Hepatocyte (in vitro differentiated cells): Measurements from ENCODE around the gene TTN. TPM values are rescaled to one million over a fixed set of nuclear protein-coding genes. Genes with fewer than 3 reads are reported as not detected.

ENCODE experiments used
- DNase-seq: peaks from one replicate; pipeline ENCODE4 v3.0.0-alpha.2; 2016; ENCODE audit warnings: low spot score
- H2AFZ ChIP-seq: fragments of 200-600 bp; sonication (generic); 2 replicates; pipeline ENCODE4 v1.6.0; 2016; ENCODE audit warnings: antibody characterized with exemption, mild to moderate bottlenecking
- H3K27ac ChIP-seq: fragments of 200-600 bp; sonication (generic); 2 replicates; pipeline ENCODE4 v1.5.1; 2016; ENCODE audit warnings: mild to moderate bottlenecking
- H3K27me3 ChIP-seq: fragments of 200-600 bp; sonication (generic); 2 replicates; pipeline ENCODE4 v1.6.1; 2016
- H3K36me3 ChIP-seq: fragments of 200-600 bp; sonication (generic); replicated peaks from 2 replicates; pipeline ENCODE4 v1.5.1; 2016; ENCODE audit warnings: low read depth; ENCODE audit not compliant: insufficient read depth
- H3K4me1 ChIP-seq: fragments of 200-600 bp; sonication (generic); 2 replicates; pipeline ENCODE4 v1.5.1; 2016; ENCODE audit warnings: mild to moderate bottlenecking, moderate library complexity; ENCODE audit not compliant: insufficient read depth
- H3K4me2 ChIP-seq: fragments of 200-600 bp; sonication (generic); 2 replicates; pipeline ENCODE4 v1.6.0; 2016
- H3K4me3 ChIP-seq: fragments of 200-600 bp; sonication (generic); 2 replicates; pipeline ENCODE4 v1.5.1; 2016; ENCODE audit warnings: mild to moderate bottlenecking
- H3K79me2 ChIP-seq: fragments of 200-600 bp; sonication (generic); 2 replicates; pipeline ENCODE4 v1.6.0; 2017; ENCODE audit warnings: mild to moderate bottlenecking
- H3K9me2 ChIP-seq: fragments of 200-600 bp; sonication (generic); replicated peaks from 2 replicates; pipeline ENCODE4 v1.6.0; 2017; ENCODE audit warnings: mild to moderate bottlenecking; ENCODE audit not compliant: insufficient read depth
- H3K9me3 ChIP-seq: fragments of 200-600 bp; sonication (generic); 2 replicates; pipeline ENCODE4 v1.5.1; 2016; ENCODE audit warnings: low read depth, mild to moderate bottlenecking
- H4K20me1 ChIP-seq: fragments of 200-600 bp; sonication (generic); 2 replicates; pipeline ENCODE4 v1.6.0; 2016; ENCODE audit warnings: mild to moderate bottlenecking; ENCODE audit not compliant: insufficient read depth, poor library complexity, severe bottlenecking
- CTCF ChIP-seq: fragments of 200-600 bp; sonication (generic); IDR thresholded peaks from 2 replicates; pipeline ENCODE4 v1.5.1; 2016; ENCODE audit warnings: antibody characterized with exemption, mild to moderate bottlenecking; ENCODE audit not compliant: poor library complexity
- EZH2 ChIP-seq: fragments of 200-600 bp; sonication (generic); IDR thresholded peaks from 2 replicates; pipeline ENCODE4 v1.6.1; 2016; ENCODE audit warnings: antibody characterized with exemption, mild to moderate bottlenecking, borderline replicate concordance
- EZH2phosphoT487 ChIP-seq: fragments of 200-600 bp; sonication (generic); IDR thresholded peaks from one replicate; pipeline ENCODE4 v1.6.1; 2018; ENCODE audit warnings: antibody characterized with exemption, mild to moderate bottlenecking, low read depth, moderate library complexity; ENCODE audit not compliant: unreplicated experiment, severe bottlenecking
- WGBS: methylation state at CpG from one replicate; pipeline ENCODE4 v1.1.6; 2016; ENCODE audit warnings: low lambda C conversion rate; ENCODE audit errors: missing lambda C conversion rate; 5-methylcytosine and 5-hydroxymethylcytosine counted together
- polyA plus RNA-seq: library from polyadenylated mRNA; unstranded; fragments of >200 nt; fragmentation: Nextera tagmentation; extraction: Ambion mirVana; gene quantifications from 2 replicates; pipeline ENCODE4 v1.2.1, GENCODE V29; 2016
- total RNA-seq: library from RNA; depleted of rRNA; stranded (reverse); fragments of >200 nt; gene quantifications from 2 replicates; pipeline ENCODE4 v1.2.3, GENCODE V29; 2014

TTN gene
- total and polyA plus RNA-seq, 2 experiments from 2014 or later, result 5.4 to 6.4 TPM

GRCh38 chr2:178761759-178762371 is 45.4 kb downstream of the TTN start:
- H3K27me3 ChIP-seq, result no peaks in the 10 kb centered on the region
- TF ChIP-seq CTCF (peak; percentile 80), EZH2 (no peak)
- no peaks in the 10 kb centered on the region for H3K9me2 ChIP-seq
- H4K20me1 ChIP-seq, result no peaks in the 10 kb centered on the region
- no peaks in the 10 kb centered on the region for H3K9me3 ChIP-seq
- DNase-seq, result peak; percentile 77
- 6% methylated on average over 2 of the region's 2 CpGs for WGBS
- H3K27ac ChIP-seq, result no peak overlapping the region
- no peaks in the 10 kb centered on the region for H3K79me2 ChIP-seq
- H2AFZ ChIP-seq, result no peak overlapping the region
- H3K36me3 ChIP-seq, result no peaks in the 10 kb centered on the region
- H3K4me2 ChIP-seq, result no peak overlapping the region
- H3K4me3 ChIP-seq, result no peak overlapping the region
- no peaks in the 10 kb centered on the region for H3K4me1 ChIP-seq

- Histone ChIP-seq H3K27me3 (no peaks in the 10 kb centered on the region), H4K20me1 (no peaks in the 10 kb centered on the region), H3K4me2 (no peak overlapping the region), H3K36me3 (no peaks in the 10 kb centered on the region), H3K4me3 (no peak overlapping the region), H3K4me1 (no peaks in the 10 kb centered on the region), H3K27ac (no peak overlapping the region), H2AFZ (no peak overlapping the region), H3K9me2 (no peaks in the 10 kb centered on the region), H3K79me2 (no peaks in the 10 kb centered on the region), H3K9me3 (no peaks in the 10 kb centered on the region)
- 90% methylated on average over 2 of the region's 2 CpGs for WGBS
- no peak for TF ChIP-seq EZH2phosphoT487
- TF ChIP-seq CTCF, result no peak
- no peak for TF ChIP-seq EZH2
- DNase-seq, result no peak
Measured at GRCh38 chr2:178756843-178757242, 50.4 kb downstream of the TTN start.

- Histone ChIP-seq H3K4me2 (no peak overlapping the region), H3K9me3 (no peaks in the 10 kb centered on the region), H3K27ac (no peak overlapping the region), H3K27me3 (no peaks in the 10 kb centered on the region), H3K4me3 (no peak overlapping the region), H3K4me1 (no peaks in the 10 kb centered on the region), H4K20me1 (no peaks in the 10 kb centered on the region), H3K36me3 (no peaks in the 10 kb centered on the region), H3K79me2 (no peaks in the 10 kb centered on the region), H3K9me2 (no peaks in the 10 kb centered on the region), H2AFZ (no peak overlapping the region)
- WGBS, result 86% methylated on average over 7 of the region's 7 CpGs
- TF ChIP-seq CTCF (no peak), EZH2phosphoT487 (no peak), EZH2 (no peak)
- no peak for DNase-seq
Measured at GRCh38 chr2:178756343-178756742, 50.9 kb downstream of the TTN start.

- Histone ChIP-seq H3K36me3 (no peaks in the 10 kb centered on the region), H3K27ac (no peak overlapping the region)
- TF ChIP-seq EZH2 (no peak), CTCF (no peak), EZH2phosphoT487 (no peak)
Measured at GRCh38 chr2:178747767-178748166, 59.5 kb downstream of the TTN start.

More at GRCh38 chr2:178747767-178748166, 59.5 kb downstream of the TTN start:
- Histone ChIP-seq H3K79me2 (no peaks in the 10 kb centered on the region), H3K9me2 (no peaks in the 10 kb centered on the region), H3K9me3 (no peaks in the 10 kb centered on the region), H3K4me2 (no peak overlapping the region), H4K20me1 (no peaks in the 10 kb centered on the region), H2AFZ (no peak overlapping the region), H3K27me3 (no peaks in the 10 kb centered on the region), H3K4me3 (no peak overlapping the region), H3K4me1 (no peaks in the 10 kb centered on the region)
- DNase-seq, result no peak
